Keratinocyte (primary cell): Measurements from ENCODE around the gene LDLR. TPM values are rescaled to one million over a fixed set of nuclear protein-coding genes. Genes with fewer than 3 reads are reported as not detected.
"Not testable (repeated sequence)": the region's sequence is repeated elsewhere in the genome, so short reads cannot be mapped to it uniquely, and the experiment has no call there.

Source experiments
- DNase-seq: peaks from one replicate; pipeline ENCODE4 v3.0.0-alpha.2; 2011; ENCODE audit warnings: low read depth, missing footprints, low spot score
- FAIRE-seq: peaks from 2 replicates; lab custom pipeline; 2011; peaks lifted over from hg19 to GRCh38; lab: Jason Lieb, UNC
- H2AFZ ChIP-seq: 2 replicates; pipeline ENCODE4 v1.6.0; 2012; ENCODE audit warnings: low read length, control low read depth, inconsistent platforms; ENCODE audit not compliant: control insufficient read depth
- H3K27ac ChIP-seq: 2 replicates; pipeline ENCODE4 v1.5.1; 2011; ENCODE audit warnings: low read length; ENCODE audit not compliant: control insufficient read depth, insufficient read depth
- H3K27me3 ChIP-seq: 3 replicates; pipeline ENCODE4 v1.6.0; 2011; ENCODE audit warnings: low read length; ENCODE audit not compliant: control insufficient read depth, insufficient read depth; ENCODE audit errors: extremely low read depth
- H3K36me3 ChIP-seq, 2 experiments: 2 replicates in 1 of 2; 3 replicates in 1 of 2; pipeline ENCODE4 v1.5.1; 2011; ENCODE audit warnings: low read length in 2 of 2, mild to moderate bottlenecking in 1 of 2; ENCODE audit not compliant: control insufficient read depth in 2 of 2, insufficient read depth in 2 of 2; ENCODE audit errors: extremely low read depth in 1 of 2
- H3K4me1 ChIP-seq: 3 replicates; pipeline ENCODE4 v1.5.1; 2011; ENCODE audit warnings: low read length; ENCODE audit not compliant: control insufficient read depth, insufficient read depth; ENCODE audit errors: extremely low read depth
- H3K4me2 ChIP-seq: 3 replicates; pipeline ENCODE4 v1.6.0; 2011; ENCODE audit warnings: low read depth, low read length; ENCODE audit not compliant: control insufficient read depth, insufficient read depth; ENCODE audit errors: extremely low read depth
- H3K4me3 ChIP-seq, 3 experiments: fragments of 200-600 bp in 1 of 3; sonication (generic) in 1 of 3; 2 replicates in 2 of 3; 3 replicates in 1 of 3; pipeline ENCODE4 v1.5.1; 2011 to 2016; ENCODE audit warnings: low read length in 3 of 3, mild to moderate bottlenecking in 3 of 3, control low read depth in 2 of 3, inconsistent platforms in 1 of 3, low read depth in 1 of 3, mixed read lengths in 1 of 3, mixed run types in 1 of 3, moderate library complexity in 1 of 3; ENCODE audit not compliant: control insufficient read depth in 2 of 3, insufficient read depth in 2 of 3; ENCODE audit errors: extremely low read depth in 1 of 3
- H3K79me2 ChIP-seq: 2 replicates; pipeline ENCODE4 v1.6.0; 2012; ENCODE audit warnings: low read length; ENCODE audit not compliant: control insufficient read depth, insufficient read depth
- H3K9ac ChIP-seq: 3 replicates; pipeline ENCODE4 v1.6.0; 2011; ENCODE audit warnings: low read length; ENCODE audit not compliant: control insufficient read depth, insufficient read depth; ENCODE audit errors: extremely low read depth
- H3K9me1 ChIP-seq: 3 replicates; pipeline ENCODE4 v1.6.0; 2011; ENCODE audit warnings: low read length; ENCODE audit not compliant: control insufficient read depth, insufficient read depth; ENCODE audit errors: extremely low read depth
- H3K9me3 ChIP-seq: 2 replicates; pipeline ENCODE4 v1.5.1; 2012; ENCODE audit warnings: low read depth, low read length; ENCODE audit not compliant: control insufficient read depth
- H4K20me1 ChIP-seq: 3 replicates; pipeline ENCODE4 v1.6.0; 2011; ENCODE audit warnings: low read length; ENCODE audit not compliant: control insufficient read depth, insufficient read depth; ENCODE audit errors: extremely low read depth
- EZH2 ChIP-seq: IDR thresholded peaks from one replicate; pipeline ENCODE4 v1.6.1; 2012; ENCODE audit warnings: inconsistent platforms, mild to moderate bottlenecking, low read length, moderate library complexity
- dilution Hi-C: fragments of 300-500 bp; cut with MboI; formaldehyde crosslinking; loops from one replicate; pipeline ENCODE4 v1.7.0; 2020; ENCODE audit warnings: low sequenced_read_pairs; ENCODE audit not compliant: extremely low pct_ligation_motif_present
- polyA plus RNA-seq, 5 experiments: library from polyadenylated mRNA; depleted of rRNA in 3 of 5; stranded (reverse) in 3 of 5; stranded (forward) in 1 of 5; unstranded in 1 of 5; fragments of >200 nt; gene quantifications; 1 replicate in 1 of 5; 2 replicates in 3 of 5; 3 replicates in 1 of 5; pipeline versions ENCODE4 v1.2.1 to v1.2.3, GENCODE V29; 2011 to 2012; ENCODE audit warnings: missing spikeins in 2 of 5, low read depth in 1 of 5, low replicate concordance in 1 of 5
- TF ChIP-seq, protein P1 (sequence below), 3 experiments: IDR thresholded peaks in 1 of 3; conservative IDR thresholded peaks in 1 of 3; optimal IDR thresholded peaks in 1 of 3; 2 replicates in 2 of 3; 3 replicates in 1 of 3; pipeline versions ENCODE3 to v1.5.1; 2011; ENCODE audit warnings: low read length in 3 of 3, mild to moderate bottlenecking in 3 of 3, moderate library complexity in 2 of 3, control low read depth in 1 of 3, inconsistent platforms in 1 of 3; ENCODE audit not compliant: insufficient read depth in 2 of 3; ENCODE audit errors: extremely low read depth in 1 of 3

Gene LDLR
- polyA plus RNA-seq, 1 donor (not counting 4 experiments of a cell fraction or from before 2014, with no cell fraction given) = 241 TPM

DNA sequence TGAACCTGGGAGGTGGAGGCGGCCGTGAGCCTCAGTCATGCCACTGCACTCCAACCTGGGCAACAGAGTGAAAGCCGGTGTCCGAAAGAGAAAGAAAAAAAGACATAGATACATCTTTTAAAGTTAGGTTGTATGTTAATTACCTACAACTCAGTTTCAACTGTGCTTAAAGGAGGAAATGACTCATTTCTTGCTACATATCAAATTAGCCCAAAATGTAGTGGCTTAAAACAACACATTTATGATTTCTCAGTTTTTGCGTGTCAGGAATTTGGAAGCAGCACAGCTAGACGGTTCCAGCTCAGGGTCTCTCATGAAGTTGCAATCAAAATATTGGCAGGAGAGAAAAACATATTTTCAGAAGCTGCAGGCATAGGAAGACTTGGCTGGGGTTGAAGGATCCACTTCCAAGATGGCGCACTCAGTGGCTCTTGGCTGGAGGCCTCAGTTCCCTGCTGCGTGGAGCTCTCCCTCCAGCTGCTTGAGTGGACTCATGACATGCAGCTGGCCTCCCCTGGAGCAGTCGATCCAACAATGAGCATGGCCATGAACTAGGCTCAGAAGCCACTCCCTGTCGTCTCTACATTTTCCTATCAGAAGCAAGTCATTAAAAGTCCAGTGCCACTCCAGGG, 7.1 kb downstream of the LDLR start:
- Histone ChIP-seq H3K4me1 (peaks cover 63% of the 10 kb centered on the region), H3K9me3 (no peaks in the 10 kb centered on the region), H3K27me3 (no peaks in the 10 kb centered on the region), H3K4me3 (peak overlapping the region in 2 of 3 experiments; percentile 45 to 51), H4K20me1 (peaks cover 78% of the 10 kb centered on the region), H2AFZ (no peak overlapping the region), H3K79me2 (peaks cover 93% of the 10 kb centered on the region), H3K36me3 (peaks cover 35 to 70% of the 10 kb centered on the region in 2 experiments), H3K27ac (peak overlapping the region; percentile 97), H3K9ac (peak overlapping the region; percentile 50), H3K4me2 (peak overlapping the region; percentile 82), H3K9me1 (peaks cover 5% of the 10 kb centered on the region)
- dilution Hi-C loops = no loop called here
- FAIRE-seq (no peak), DNase-seq (no peak)
- no peak for TF ChIP-seq EZH2
- TF ChIP-seq, protein P1, sequence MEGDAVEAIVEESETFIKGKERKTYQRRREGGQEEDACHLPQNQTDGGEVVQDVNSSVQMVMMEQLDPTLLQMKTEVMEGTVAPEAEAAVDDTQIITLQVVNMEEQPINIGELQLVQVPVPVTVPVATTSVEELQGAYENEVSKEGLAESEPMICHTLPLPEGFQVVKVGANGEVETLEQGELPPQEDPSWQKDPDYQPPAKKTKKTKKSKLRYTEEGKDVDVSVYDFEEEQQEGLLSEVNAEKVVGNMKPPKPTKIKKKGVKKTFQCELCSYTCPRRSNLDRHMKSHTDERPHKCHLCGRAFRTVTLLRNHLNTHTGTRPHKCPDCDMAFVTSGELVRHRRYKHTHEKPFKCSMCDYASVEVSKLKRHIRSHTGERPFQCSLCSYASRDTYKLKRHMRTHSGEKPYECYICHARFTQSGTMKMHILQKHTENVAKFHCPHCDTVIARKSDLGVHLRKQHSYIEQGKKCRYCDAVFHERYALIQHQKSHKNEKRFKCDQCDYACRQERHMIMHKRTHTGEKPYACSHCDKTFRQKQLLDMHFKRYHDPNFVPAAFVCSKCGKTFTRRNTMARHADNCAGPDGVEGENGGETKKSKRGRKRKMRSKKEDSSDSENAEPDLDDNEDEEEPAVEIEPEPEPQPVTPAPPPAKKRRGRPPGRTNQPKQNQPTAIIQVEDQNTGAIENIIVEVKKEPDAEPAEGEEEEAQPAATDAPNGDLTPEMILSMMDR (optimal IDR thresholded peaks at IDR 0.05 in 1 of 3, IDR thresholded peaks at IDR 0.05 in 1 of 3, conservative IDR thresholded peaks at IDR 0.05 in 1 of 3; ENCODE audit: extremely low read depth in 1 of 3, insufficient read depth in 2 of 3, low read length in 3 of 3) = no peak

DNA sequence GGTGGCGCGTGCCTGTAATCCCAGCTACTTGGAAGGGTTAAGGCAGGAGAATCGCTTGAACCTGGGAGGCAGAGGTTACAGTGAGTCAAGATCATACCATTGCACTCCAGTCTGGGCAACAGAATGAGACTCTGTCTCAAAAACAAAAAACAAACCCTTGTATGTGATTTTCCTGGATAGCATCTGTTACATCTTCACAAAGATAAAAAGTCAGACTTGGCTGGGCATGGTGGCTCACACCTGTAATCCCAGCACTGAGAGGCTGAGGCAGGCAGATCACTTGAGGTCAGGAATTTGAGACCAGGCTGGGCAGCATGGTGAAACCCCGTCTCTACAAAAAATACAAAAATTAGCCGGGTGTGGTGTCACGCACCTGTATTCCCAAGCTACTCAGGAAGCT, 8.1 kb downstream of the LDLR start:
- dilution Hi-C loops, H3K9me3 ChIP-seq, H3K4me3 ChIP-seq, H3K27me3 ChIP-seq, DNase-seq, FAIRE-seq, H2AFZ ChIP-seq, H3K9me1 ChIP-seq: not testable (repeated sequence)
- Histone ChIP-seq H3K4me2 (peak overlapping the region; percentile 37), H3K9ac (peak overlapping the region; percentile 9), H3K4me1 (peaks cover 61% of the 10 kb centered on the region), H3K79me2 (peaks cover 87% of the 10 kb centered on the region), H3K36me3 (peaks cover 39 to 67% of the 10 kb centered on the region in 2 experiments), H4K20me1 (peaks cover 79% of the 10 kb centered on the region), H3K27ac (peak overlapping the region; percentile 14)
